ENCODE results near the gene TALDO1. TPM values are rescaled to one million over a fixed set of nuclear protein-coding genes. Genes with fewer than 3 reads are reported as not detected.

Gene TALDO1
- total RNA-seq: 62.9 TPM
- polyA plus RNA-seq: 201 TPM

GRCh38 chr11:747158-748006 lies at the start of gene TALDO1:
Gene TALDO1, plus strand, starts transcription at chr11:747464. Its CDS starts 18 bp downstream, at chr11:747482.
- H3K4me1 ChIP-seq (ENCODE audit: insufficient read depth): no peaks in the 10 kb centered on the region
- H3K27ac ChIP-seq (ENCODE audit: low read depth): peak within 1 kb of the TSS; percentile 63
- H3K4me3 ChIP-seq (ENCODE audit: low read depth, low read length): peak within 1 kb of the TSS; percentile 88
- no peaks in the 10 kb centered on the region for H3K36me3 ChIP-seq (ENCODE audit: insufficient read depth)
- WGBS: under 1% methylated on average over 112 of the region's 112 CpGs
- DNase-seq (ENCODE audit: extremely low spot score): no peak

GRCh38 chr11:697811-698311 lies 49.4 kb upstream of the TALDO1 start:
- no peak overlapping the region for H3K4me3 ChIP-seq (ENCODE audit: low read depth, low read length)
- H3K27ac ChIP-seq (ENCODE audit: low read depth): peak overlapping the region; percentile 53
- peaks cover 8% of the 10 kb centered on the region for H3K4me1 ChIP-seq (ENCODE audit: insufficient read depth)
- H3K36me3 ChIP-seq (ENCODE audit: insufficient read depth): no peaks in the 10 kb centered on the region
- WGBS: 81% methylated on average over 11 of the region's 11 CpGs
- no peak for DNase-seq (ENCODE audit: extremely low spot score)

GRCh38 chr11:698493-699115 lies 48.7 kb upstream of the TALDO1 start:
- H3K4me3 ChIP-seq (ENCODE audit: low read depth, low read length): no peak overlapping the region
- 75% methylated on average over 17 of the region's 17 CpGs for WGBS
- H3K4me1 ChIP-seq (ENCODE audit: insufficient read depth): peaks cover 8% of the 10 kb centered on the region
- DNase-seq (ENCODE audit: extremely low spot score): no peak
- H3K36me3 ChIP-seq (ENCODE audit: insufficient read depth): no peaks in the 10 kb centered on the region
- no peak overlapping the region for H3K27ac ChIP-seq (ENCODE audit: low read depth)

GRCh38 chr11:699116-699508 lies 48.2 kb upstream of the TALDO1 start:
- WGBS: 96% methylated on average over 7 of the region's 7 CpGs
- peaks cover 4% of the 10 kb centered on the region for H3K4me1 ChIP-seq (ENCODE audit: insufficient read depth)
- no peak for DNase-seq (ENCODE audit: extremely low spot score)
- no peaks in the 10 kb centered on the region for H3K36me3 ChIP-seq (ENCODE audit: insufficient read depth)
- H3K27ac ChIP-seq (ENCODE audit: low read depth): no peak overlapping the region
- H3K4me3 ChIP-seq (ENCODE audit: low read depth, low read length): no peak overlapping the region

GRCh38 chr11:699753-700152 lies 47.5 kb upstream of the TALDO1 start:
- WGBS: 91% methylated on average over 1 of the region's 1 CpG
- DNase-seq (ENCODE audit: extremely low spot score): no peak
- H3K4me1 ChIP-seq (ENCODE audit: insufficient read depth): peaks cover 2% of the 10 kb centered on the region
- no peak overlapping the region for H3K4me3 ChIP-seq (ENCODE audit: low read depth, low read length)
- no peaks in the 10 kb centered on the region for H3K36me3 ChIP-seq (ENCODE audit: insufficient read depth)
- no peak overlapping the region for H3K27ac ChIP-seq (ENCODE audit: low read depth)

GRCh38 chr11:701741-702461 lies 45.4 kb upstream of the TALDO1 start:
- no peaks in the 10 kb centered on the region for H3K36me3 ChIP-seq (ENCODE audit: insufficient read depth)
- H3K4me1 ChIP-seq (ENCODE audit: insufficient read depth): no peaks in the 10 kb centered on the region
- WGBS: 94% methylated on average over 22 of the region's 22 CpGs
- DNase-seq (ENCODE audit: extremely low spot score): no peak
- H3K27ac ChIP-seq (ENCODE audit: low read depth): no peak overlapping the region
- no peak overlapping the region for H3K4me3 ChIP-seq (ENCODE audit: low read depth, low read length)

- H3K36me3 ChIP-seq (ENCODE audit: insufficient read depth): no peaks in the 10 kb centered on the region
- WGBS: 81% methylated on average over 26 of the region's 26 CpGs
- no peaks in the 10 kb centered on the region for H3K4me1 ChIP-seq (ENCODE audit: insufficient read depth)
- DNase-seq (ENCODE audit: extremely low spot score): no peak
- H3K4me3 ChIP-seq (ENCODE audit: low read depth, low read length): no peak overlapping the region
- peak overlapping the region; percentile 27 for H3K27ac ChIP-seq (ENCODE audit: low read depth)
Measured at GRCh38 chr11:702462-703461, 44.5 kb upstream of the TALDO1 start.

GRCh38 chr11:703506-703905 lies 43.8 kb upstream of the TALDO1 start:
- 89% methylated on average over 9 of the region's 9 CpGs for WGBS
- H3K4me1 ChIP-seq (ENCODE audit: insufficient read depth): no peaks in the 10 kb centered on the region
- DNase-seq (ENCODE audit: extremely low spot score): no peak
- H3K36me3 ChIP-seq (ENCODE audit: insufficient read depth): no peaks in the 10 kb centered on the region
- H3K27ac ChIP-seq (ENCODE audit: low read depth): peak overlapping the region; percentile 27
- no peak overlapping the region for H3K4me3 ChIP-seq (ENCODE audit: low read depth, low read length)

- no peak for DNase-seq (ENCODE audit: extremely low spot score)
- Histone ChIP-seq H3K36me3 (ENCODE audit: insufficient read depth) (no peaks in the 10 kb centered on the region), H3K4me1 (ENCODE audit: insufficient read depth) (no peaks in the 10 kb centered on the region), H3K4me3 (ENCODE audit: low read depth, low read length) (no peak overlapping the region), H3K27ac (ENCODE audit: low read depth) (peak overlapping the region; percentile 74)
- 88% methylated on average over 18 of the region's 18 CpGs for WGBS
Measured at GRCh38 chr11:704228-704674, 43.0 kb upstream of the TALDO1 start.

GRCh38 chr11:704781-705645 lies 42.3 kb upstream of the TALDO1 start:
- H3K27ac ChIP-seq (ENCODE audit: low read depth): peak overlapping the region; percentile 74
- no peaks in the 10 kb centered on the region for H3K4me1 ChIP-seq (ENCODE audit: insufficient read depth)
- no peak overlapping the region for H3K4me3 ChIP-seq (ENCODE audit: low read depth, low read length)
- H3K36me3 ChIP-seq (ENCODE audit: insufficient read depth): no peaks in the 10 kb centered on the region
- 67% methylated on average over 27 of the region's 27 CpGs for WGBS
- DNase-seq (ENCODE audit: extremely low spot score): no peak

- Histone ChIP-seq H3K4me1 (ENCODE audit: insufficient read depth) (no peaks in the 10 kb centered on the region), H3K4me3 (ENCODE audit: low read depth, low read length) (peak within 1 kb of the TSS; percentile 50), H3K36me3 (ENCODE audit: insufficient read depth) (peaks cover 1% of the 10 kb centered on the region), H3K27ac (ENCODE audit: low read depth) (peak within 1 kb of the TSS; percentile 71)
- 8% methylated on average over 90 of the region's 90 CpGs for WGBS
- DNase-seq (ENCODE audit: extremely low spot score): no peak
Measured at GRCh38 chr11:705646-706438, 41.4 kb upstream of the TALDO1 start, which contains the start of gene EPS8L2. Gene EPS8L2, plus strand, starts transcription at chr11:706231. Its CDS starts 3,177 bp downstream, at chr11:709408.
